GM18508 (cell line): ENCODE measurements around the gene CUX1.
"Not testable (repeated sequence)": the region's sequence is repeated elsewhere in the genome, so short reads cannot be mapped to it uniquely, and the experiment has no call there.

Experiments used
- ATAC-seq: cut with Tn5 transposase; IDR thresholded peaks from one replicate; pipeline ENCODE4 v1.9.1; 2021; ENCODE audit warnings: moderate number of reproducible peaks; ENCODE audit not compliant: insufficient read depth, unreplicated experiment

The CUX1 gene

DNA sequence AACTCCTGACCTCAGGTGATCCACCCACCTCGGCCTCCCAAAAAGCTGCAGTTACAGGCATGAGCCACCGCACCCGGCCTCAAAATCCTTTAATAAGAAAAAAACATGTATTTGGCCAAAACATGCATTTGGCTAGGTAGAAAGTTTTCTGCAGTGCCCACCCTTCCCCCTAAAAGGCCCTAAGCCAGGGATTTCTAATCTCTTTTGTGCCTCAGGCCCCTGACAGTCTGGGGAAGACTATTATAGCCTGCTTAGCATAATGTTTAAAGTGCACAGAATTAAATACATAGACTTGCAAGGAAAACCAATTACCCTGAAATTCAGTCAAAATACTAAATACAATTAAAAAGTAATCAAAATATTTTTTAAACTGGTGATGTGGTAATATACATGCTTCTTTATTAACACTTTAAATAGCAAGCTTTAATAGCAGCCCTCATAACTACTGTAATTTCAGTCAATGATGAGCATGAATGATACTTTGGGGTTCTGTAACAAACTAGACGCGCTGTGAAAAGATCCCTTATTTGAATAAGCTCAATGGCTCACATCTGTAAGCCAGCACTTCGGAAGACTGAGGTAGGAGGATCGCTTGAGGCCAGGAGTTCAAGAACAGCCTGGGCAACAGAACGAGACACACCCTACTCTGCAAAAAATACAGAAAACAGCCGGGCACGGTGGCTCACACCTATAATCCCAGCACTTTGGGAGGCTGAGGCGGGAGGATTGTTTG lies 508.9 kb downstream of the CUX1 start:
- no peak for ATAC-seq

DNA sequence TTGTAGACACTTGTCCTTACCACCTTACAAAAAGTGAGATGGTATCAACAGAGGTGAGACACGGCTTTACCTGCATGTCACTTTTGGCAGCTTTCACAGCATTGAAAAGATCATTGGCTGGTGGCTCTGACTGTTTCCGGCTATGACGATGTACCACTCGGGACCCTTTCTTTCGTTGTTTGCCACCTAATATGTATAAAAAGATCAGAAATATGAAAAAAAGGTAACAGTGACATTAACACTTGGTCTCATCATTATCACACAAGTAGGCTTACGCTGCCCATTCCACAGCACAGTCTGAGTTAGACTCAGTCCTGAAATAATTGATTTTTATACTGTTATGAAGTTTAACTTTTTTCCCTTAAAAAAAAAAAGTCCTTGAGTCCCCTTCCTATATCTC lies 509.8 kb downstream of the CUX1 start:
- ATAC-seq = not testable (repeated sequence)

DNA sequence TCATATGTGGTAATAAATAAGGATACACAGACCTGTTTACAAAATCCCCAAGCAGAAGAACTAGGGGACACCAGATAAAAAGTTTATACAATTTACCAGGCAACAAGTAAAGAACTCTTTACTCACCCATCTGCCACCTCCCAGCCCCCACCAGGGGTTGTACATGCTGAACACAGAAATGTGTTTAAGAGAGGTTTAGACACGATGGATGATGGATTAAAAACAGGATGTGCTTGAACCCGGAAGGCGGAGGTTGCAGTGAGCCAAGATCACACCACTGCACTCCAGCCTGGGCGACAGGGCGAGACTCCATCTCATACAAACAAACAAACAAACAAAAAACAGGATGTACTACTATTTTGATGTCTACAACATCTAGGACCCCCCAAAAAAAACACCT lies 511.4 kb downstream of the CUX1 start:
- not testable (repeated sequence) for ATAC-seq

DNA sequence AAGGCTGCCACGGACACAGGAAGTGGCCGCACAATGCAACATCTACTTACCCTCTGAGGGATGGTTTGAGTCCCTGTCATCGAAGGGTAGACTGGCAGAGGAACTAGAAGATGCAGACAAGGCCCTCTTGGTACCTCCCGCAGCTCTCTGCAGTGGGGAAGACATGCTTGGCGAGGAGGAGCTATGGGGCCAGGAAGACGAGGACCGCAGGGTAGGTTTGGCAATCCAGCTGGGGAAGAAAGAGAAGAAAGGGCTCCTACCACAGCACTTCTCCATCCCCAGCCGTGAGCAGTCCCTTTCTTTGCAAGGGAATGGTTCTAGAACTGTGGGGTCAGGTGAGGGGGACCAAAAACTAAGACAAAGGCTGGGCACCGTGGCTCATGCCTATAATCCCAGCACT lies 511.9 kb downstream of the CUX1 start:
- not testable (repeated sequence) for ATAC-seq

DNA sequence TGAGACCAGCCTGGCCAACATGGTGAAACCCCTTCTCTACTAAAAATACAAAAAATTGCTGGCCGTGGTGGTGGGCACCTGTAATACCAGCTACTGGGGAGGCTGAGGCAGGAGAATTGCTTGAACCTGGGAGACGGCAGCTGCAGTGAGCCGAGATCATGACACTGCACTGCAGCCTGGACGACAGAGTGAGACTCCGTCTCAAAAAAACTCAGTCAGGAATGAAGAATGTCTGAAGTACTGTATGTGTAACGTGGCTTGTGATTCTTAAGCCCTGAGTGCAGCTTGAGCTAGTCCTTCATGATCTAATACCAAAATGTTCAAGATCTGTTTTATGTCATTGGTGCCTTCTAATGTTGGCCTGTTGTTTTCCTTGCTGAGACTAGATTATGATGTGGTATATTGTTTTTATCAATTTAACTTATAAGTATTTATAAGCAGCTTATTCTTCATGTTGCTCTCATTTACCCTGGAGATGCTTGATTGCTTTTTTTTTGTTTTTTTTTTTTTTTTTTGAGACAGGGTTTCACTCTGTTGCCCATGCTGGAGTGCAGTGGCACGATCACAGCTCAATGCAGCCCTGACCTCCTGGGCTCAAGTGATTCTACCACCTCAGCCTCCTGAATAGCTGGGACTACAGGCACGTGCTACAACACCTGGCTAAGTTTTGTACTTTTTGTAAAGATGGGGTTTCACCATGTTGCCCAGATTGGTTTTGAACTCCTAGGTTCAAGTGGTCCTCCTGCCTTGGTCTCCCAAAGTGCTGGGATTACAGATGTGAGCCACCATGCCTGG lies 513.4 kb downstream of the CUX1 start:
- not testable (repeated sequence) for ATAC-seq
